GM21360 (cell line): Measurements from ENCODE around the gene MAT1A.
"Not testable (repeated sequence)": the region's sequence is repeated elsewhere in the genome, so short reads cannot be mapped to it uniquely, and the experiment has no call there.

ENCODE experiments used
- ATAC-seq: cut with Tn5 transposase; IDR thresholded peaks from one replicate; pipeline ENCODE4 v1.9.1; 2021; ENCODE audit warnings: mild to moderate bottlenecking, moderate library complexity; ENCODE audit not compliant: unreplicated experiment

Gene MAT1A

DNA sequence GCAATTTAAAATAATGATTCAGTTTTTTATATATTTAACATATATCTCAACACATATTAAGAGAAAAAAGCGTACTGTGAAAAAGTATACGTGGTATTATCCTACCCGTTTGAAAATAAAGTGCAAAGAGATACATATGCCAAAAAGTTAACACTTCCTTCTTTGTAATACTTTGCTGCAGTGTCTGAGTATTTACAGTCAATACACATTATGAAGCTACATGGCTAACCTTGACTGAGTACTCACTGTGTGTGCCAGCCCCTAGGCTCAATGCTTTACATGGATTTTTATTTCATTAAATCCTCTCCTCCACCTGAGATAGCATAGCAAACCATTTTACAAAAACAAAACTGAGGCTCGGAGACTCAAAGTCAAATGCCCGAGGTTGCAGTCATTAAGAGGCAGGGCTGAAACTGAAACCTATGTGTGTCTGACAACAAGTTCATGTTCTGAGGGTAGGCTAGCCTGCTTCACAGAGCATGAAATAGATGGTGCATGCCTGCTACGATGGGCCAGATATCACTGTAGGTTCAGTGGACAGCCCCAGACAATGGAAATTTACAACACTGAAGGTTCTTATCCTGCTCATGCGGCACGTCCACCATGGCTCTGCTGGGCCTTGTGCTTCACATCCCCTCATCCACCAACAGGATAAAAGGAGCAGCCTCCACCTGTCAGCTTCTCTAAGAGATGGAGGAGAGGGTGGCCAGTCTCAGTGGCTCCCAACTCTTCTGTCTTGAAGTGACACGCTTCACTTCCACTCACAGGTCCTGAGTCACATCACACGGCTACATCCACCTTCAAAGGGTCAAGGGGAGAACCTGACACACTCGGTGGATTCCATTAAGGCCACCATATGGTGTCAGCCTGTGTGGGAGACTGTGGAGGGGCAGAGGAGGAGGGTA, 54.9 kb downstream of the MAT1A start:
- ATAC-seq, result peak; percentile 100

DNA sequence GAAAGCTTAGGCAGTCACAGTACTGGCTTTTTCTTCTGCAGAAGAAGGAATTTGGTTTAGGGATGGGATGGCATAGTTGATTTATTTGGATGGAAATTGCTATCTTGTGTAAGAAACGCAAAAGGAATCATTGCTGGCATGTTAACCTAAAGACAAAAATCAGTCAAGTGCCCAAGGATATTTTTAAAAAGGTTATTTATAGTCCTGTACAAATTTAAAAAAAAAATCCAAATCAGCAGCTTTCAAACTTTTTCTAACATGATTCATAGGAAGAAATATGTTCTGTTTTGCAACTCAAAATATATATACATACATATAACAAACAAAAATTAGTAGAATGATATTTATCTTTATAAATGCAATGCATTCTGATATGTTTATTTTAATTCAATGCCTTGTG, 55.6 kb downstream of the MAT1A start:
- not testable (repeated sequence) for ATAC-seq

DNA sequence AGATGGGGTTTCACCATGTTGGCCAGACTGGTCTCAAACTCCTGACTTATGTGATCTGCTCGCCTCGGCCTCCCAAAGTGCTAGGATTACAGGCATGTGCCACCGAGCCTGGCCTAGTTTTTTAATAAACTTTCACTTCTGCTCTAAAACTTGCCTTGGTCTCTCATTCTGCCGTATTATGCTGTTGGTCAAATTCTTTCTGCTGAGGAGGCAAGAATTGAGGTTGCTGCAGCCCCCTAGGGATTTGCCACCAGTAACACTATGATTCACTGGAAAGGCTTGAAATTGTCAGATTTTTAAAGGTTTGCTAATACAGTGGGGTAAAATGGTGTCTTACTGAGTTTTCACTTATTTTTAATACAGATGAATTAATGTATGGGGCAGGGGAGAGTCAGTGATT, 62.7 kb downstream of the MAT1A start:
- ATAC-seq, result not testable (repeated sequence)

DNA sequence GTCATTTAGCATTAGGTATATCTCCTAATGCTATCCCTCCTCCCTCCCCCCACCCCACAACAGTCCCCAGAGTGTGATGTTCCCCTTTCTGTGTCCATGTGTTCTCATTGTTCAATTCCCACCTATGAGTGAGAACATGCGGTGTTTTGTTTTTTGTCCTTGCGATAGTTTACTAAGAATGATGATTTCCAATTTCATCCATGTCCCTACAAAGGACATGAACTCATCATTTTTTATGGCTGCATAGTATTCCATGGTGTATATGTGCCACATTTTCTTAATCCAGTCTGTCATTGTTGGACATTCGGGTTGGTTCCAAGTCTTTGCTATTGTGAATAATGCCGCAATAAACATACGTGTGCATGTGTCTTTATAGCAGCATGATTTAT, 66.4 kb downstream of the MAT1A start:
- not testable (repeated sequence) for ATAC-seq
